Measurements from ENCODE around the gene ADAMTS20.
"Not testable (repeated sequence)": the region's sequence is repeated elsewhere in the genome, so short reads cannot be mapped to it uniquely, and the experiment has no call there.

ADAMTS20 gene

DNA sequence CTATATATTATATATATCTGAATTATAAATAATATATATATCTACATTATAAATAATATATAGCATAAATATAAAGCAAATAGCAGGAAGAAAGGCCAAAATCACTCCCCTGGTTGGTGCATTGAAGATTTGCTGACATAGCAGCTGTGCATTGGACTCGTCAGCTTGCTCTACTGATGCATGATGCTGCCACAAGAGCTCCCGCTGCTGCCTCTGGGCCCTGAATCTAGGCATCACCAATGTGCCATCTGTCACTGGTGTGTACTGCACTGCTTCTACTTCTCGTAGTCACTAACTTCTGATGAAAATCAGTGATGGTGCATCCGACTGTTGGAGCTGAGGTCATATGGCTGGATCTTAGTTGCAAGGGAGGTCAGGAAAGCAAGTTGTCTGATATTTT, 205.0 kb downstream of the ADAMTS20 start:
- H3K4me3 ChIP-seq (ENCODE audit: low read depth, low read length) = no peak overlapping the region
- TF ChIP-seq, protein P1, sequence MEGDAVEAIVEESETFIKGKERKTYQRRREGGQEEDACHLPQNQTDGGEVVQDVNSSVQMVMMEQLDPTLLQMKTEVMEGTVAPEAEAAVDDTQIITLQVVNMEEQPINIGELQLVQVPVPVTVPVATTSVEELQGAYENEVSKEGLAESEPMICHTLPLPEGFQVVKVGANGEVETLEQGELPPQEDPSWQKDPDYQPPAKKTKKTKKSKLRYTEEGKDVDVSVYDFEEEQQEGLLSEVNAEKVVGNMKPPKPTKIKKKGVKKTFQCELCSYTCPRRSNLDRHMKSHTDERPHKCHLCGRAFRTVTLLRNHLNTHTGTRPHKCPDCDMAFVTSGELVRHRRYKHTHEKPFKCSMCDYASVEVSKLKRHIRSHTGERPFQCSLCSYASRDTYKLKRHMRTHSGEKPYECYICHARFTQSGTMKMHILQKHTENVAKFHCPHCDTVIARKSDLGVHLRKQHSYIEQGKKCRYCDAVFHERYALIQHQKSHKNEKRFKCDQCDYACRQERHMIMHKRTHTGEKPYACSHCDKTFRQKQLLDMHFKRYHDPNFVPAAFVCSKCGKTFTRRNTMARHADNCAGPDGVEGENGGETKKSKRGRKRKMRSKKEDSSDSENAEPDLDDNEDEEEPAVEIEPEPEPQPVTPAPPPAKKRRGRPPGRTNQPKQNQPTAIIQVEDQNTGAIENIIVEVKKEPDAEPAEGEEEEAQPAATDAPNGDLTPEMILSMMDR (IDR thresholded peaks at IDR 0.05; ENCODE audit: borderline replicate concordance, insufficient read depth, low read depth, low read length) = no peak

DNA sequence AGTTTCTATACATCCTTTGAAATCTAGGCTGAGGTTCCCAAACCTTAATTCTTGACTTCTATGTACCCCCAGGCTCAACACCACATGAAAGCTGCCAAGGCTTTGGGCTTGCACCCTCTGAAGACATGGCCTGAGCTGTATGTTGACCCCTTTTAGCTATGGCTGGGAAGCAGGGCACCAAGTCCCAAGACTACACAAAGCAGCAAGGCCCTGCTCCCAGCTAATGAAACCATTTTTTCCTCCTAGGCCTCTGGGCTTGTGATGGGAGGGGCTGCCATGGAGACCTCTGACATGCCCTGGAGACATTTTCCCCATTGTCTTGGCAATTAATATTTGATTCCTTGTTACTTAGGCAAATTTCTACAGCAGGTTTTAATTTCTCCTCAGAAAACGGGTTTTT, 207.0 kb downstream of the ADAMTS20 start:
- TF ChIP-seq, protein P1 (IDR thresholded peaks at IDR 0.05; ENCODE audit: borderline replicate concordance, insufficient read depth, low read depth, low read length) = no peak
- H3K4me3 ChIP-seq (ENCODE audit: low read depth, low read length) = no peak overlapping the region

DNA sequence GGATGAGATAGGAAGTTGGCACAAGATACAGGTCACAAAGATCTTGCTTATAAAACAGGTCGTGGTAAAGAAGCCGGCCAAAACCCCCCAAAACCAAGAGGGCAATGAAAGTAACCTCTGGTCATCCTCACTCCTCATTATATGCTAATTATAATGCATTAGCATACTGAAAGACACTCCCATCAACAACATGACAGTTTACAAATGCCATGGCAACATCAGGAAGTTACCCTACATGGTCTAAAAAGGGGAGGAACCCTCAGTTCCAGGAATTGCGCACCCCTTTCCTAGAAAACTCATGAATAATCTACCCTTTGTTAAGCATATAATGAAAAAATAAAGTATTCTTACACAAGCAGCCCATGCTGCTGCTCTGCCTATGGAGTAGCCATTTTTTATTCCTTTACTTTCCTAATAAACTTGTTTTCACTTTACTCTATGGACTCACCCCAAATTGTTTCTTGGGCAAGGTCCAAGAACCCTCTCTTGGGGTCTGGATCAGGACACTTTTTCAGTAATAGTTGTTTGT, 210.2 kb downstream of the ADAMTS20 start:
- not testable (repeated sequence) for H3K4me3 ChIP-seq (ENCODE audit: low read depth, low read length)

- TF ChIP-seq, protein P1 (IDR thresholded peaks at IDR 0.05; ENCODE audit: borderline replicate concordance, insufficient read depth, low read depth, low read length) = peak; percentile 50; the same call in 1 of the 2 replicates
Observed at GRCh38 chr12:43338848-43339526, 213.0 kb downstream of the ADAMTS20 start.

GRCh38 chr12:43337571-43338444, 214.2 kb downstream of the ADAMTS20 start:
- TF ChIP-seq, protein P1 (IDR thresholded peaks at IDR 0.05; ENCODE audit: borderline replicate concordance, insufficient read depth, low read depth, low read length) = no peak
- no peak overlapping the region for H3K4me3 ChIP-seq (ENCODE audit: low read depth, low read length)

More at GRCh38 chr12:43338848-43339526, 213.0 kb downstream of the ADAMTS20 start:
- H3K4me3 ChIP-seq (ENCODE audit: low read depth, low read length) = no peak overlapping the region

- no peak overlapping the region for H3K4me3 ChIP-seq (ENCODE audit: low read depth, low read length)
- TF ChIP-seq, protein P1 (IDR thresholded peaks at IDR 0.05; ENCODE audit: borderline replicate concordance, insufficient read depth, low read depth, low read length) = peak; percentile 14; the same call in 1 of the 2 replicates
Observed at GRCh38 chr12:43336962-43337555, 214.9 kb downstream of the ADAMTS20 start.

GRCh38 chr12:43333644-43334043, 218.4 kb downstream of the ADAMTS20 start:
- TF ChIP-seq, protein P1 (IDR thresholded peaks at IDR 0.05; ENCODE audit: borderline replicate concordance, insufficient read depth, low read depth, low read length) = no peak

More at GRCh38 chr12:43333644-43334043, 218.4 kb downstream of the ADAMTS20 start:
- no peak overlapping the region for H3K4me3 ChIP-seq (ENCODE audit: low read depth, low read length)

Data from GM12875 (cell line).